Thyroid gland (tissue), 4 donors: ENCODE measurements around the gene TRPV3.

Source experiments
- CTCF ChIP-seq, 6 experiments: fragments of 200-600 bp in 3 of 6; fragments of 450-650 bp in 3 of 6; sonication (generic) in 3 of 6; IDR thresholded peaks; one replicate each; pipeline ENCODE4 v1.5.1; 2016 to 2019; ENCODE audit warnings: antibody characterized with exemption in 6 of 6, mild to moderate bottlenecking in 2 of 6, inconsistent platforms in 1 of 6, moderate library complexity in 1 of 6
- POLR2A ChIP-seq, 2 donors: fragments of 450-650 bp; IDR thresholded peaks; one replicate each; pipeline ENCODE4 v1.6.1; 2017; ENCODE audit warnings: antibody characterized with exemption in 2 of 2, mild to moderate bottlenecking in 2 of 2, moderate library complexity in 1 of 2

GRCh38 chr17:3594976-3595375 lies 37.4 kb upstream of the TRPV3 start:
- no peak for TF ChIP-seq POLR2A (IDR thresholded peaks at IDR 0.05)
- TF ChIP-seq CTCF (IDR thresholded peaks at IDR 0.05), result no peak
